HepG2 (cell line): ENCODE data around the gene BIRC6. TPM values are rescaled to one million over a fixed set of nuclear protein-coding genes. Genes with fewer than 3 reads are reported as not detected.

ENCODE experiments used
- AHDC1 ChIP-seq: sonication (generic); formaldehyde crosslinking; IDR thresholded peaks from 2 replicates; pipeline ENCODE4 v1.5.1; 2020; ENCODE audit warnings: mild to moderate bottlenecking, missing genetic modification reagents, borderline replicate concordance
- ELF3 ChIP-seq: IDR thresholded peaks from 2 replicates; pipeline ENCODE4 v1.6.1; 2016; ENCODE audit warnings: missing genetic modification reagents, missing compliant biosample characterization
- FOXK2 ChIP-seq: fragments of 450-650 bp; IDR thresholded peaks from 2 replicates; pipeline ENCODE4 v1.6.1; 2016
- IKZF5 ChIP-seq: IDR thresholded peaks from 2 replicates; pipeline ENCODE4 v1.6.1; 2018; ENCODE audit warnings: missing genetic modification reagents, mild to moderate bottlenecking, missing compliant biosample characterization
- LCORL ChIP-seq, 2 experiments: fragments of 450-650 bp in 1 of 2; sonication (generic) in 1 of 2; formaldehyde crosslinking in 1 of 2; IDR thresholded peaks; 2 replicates each; pipeline versions ENCODE4 v1.5.0 to v1.6.1; 2017 to 2020; ENCODE audit warnings: antibody characterized with exemption in 1 of 2, missing genetic modification reagents in 1 of 2
- MAFK ChIP-seq, 2 experiments: IDR thresholded peaks in 1 of 2; conservative IDR thresholded peaks in 1 of 2; 2 replicates each; pipeline ENCODE4 v1.6.1; 2011; ENCODE audit warnings: improper control_type of control experiment in 2 of 2, low read length in 2 of 2
- MIXL1 ChIP-seq: IDR thresholded peaks from 2 replicates; pipeline ENCODE4 v1.6.1; 2016
- MTF2 ChIP-seq: sonication (generic); formaldehyde crosslinking; IDR thresholded peaks from 2 replicates; pipeline ENCODE4 v1.5.0; 2020; ENCODE audit warnings: missing genetic modification reagents, borderline replicate concordance
- NCOA2 ChIP-seq: sonication (generic); formaldehyde crosslinking; IDR thresholded peaks from 2 replicates; pipeline ENCODE4 v1.8.0; 2022; ENCODE audit warnings: inconsistent platforms
- RELA ChIP-seq: sonication (generic); formaldehyde crosslinking; IDR thresholded peaks from 2 replicates; pipeline ENCODE4 v1.4.0; 2020; ENCODE audit warnings: missing genetic modification reagents
- SKI ChIP-seq: fragments of 450-650 bp; IDR thresholded peaks from one replicate; pipeline ENCODE4 v1.6.1; 2018; ENCODE audit warnings: mild to moderate bottlenecking; ENCODE audit not compliant: partially characterized antibody
- SRSF4 ChIP-seq: fragments of 200-400 bp; formaldehyde crosslinking; IDR thresholded peaks from one replicate; pipeline ENCODE4 v1.6.1; 2018; ENCODE audit warnings: mild to moderate bottlenecking, low read depth, low read length, moderate library complexity; ENCODE audit not compliant: poor library complexity, severe bottlenecking
- SUZ12 ChIP-seq: fragments of 150-350 bp; IDR thresholded peaks from 2 replicates; pipeline ENCODE4 v1.6.1; 2014; ENCODE audit warnings: low read depth, low read length
- ZFP36L1 ChIP-seq: sonication (generic); formaldehyde crosslinking; IDR thresholded peaks from 2 replicates; pipeline ENCODE4 v1.8.0; 2022; ENCODE audit warnings: mild to moderate bottlenecking, missing genetic modification reagents, moderate library complexity
- ZNF207 ChIP-seq: fragments of 450-650 bp; IDR thresholded peaks from 2 replicates; pipeline ENCODE4 v1.6.1; 2016; ENCODE audit warnings: antibody characterized with exemption, borderline replicate concordance
- ZNF282 ChIP-seq: fragments of 450-650 bp; IDR thresholded peaks from 2 replicates; pipeline ENCODE4 v1.6.1; 2018; ENCODE audit not compliant: partially characterized antibody
- ZNF292 ChIP-seq: sonication (generic); formaldehyde crosslinking; IDR thresholded peaks from 2 replicates; pipeline ENCODE4 v1.8.1; 2022; ENCODE audit warnings: mild to moderate bottlenecking, low read depth, missing genetic modification reagents, borderline replicate concordance
- ZNF3 ChIP-seq: IDR thresholded peaks from 2 replicates; pipeline ENCODE4 v1.7.0; 2017; ENCODE audit warnings: inconsistent platforms
- ZNF329 ChIP-seq: sonication (generic); formaldehyde crosslinking; IDR thresholded peaks from 2 replicates; pipeline ENCODE4 v1.9.0; 2021; ENCODE audit warnings: low read depth, mild to moderate bottlenecking, missing genetic modification reagents
- ZNF337 ChIP-seq: sonication (generic); formaldehyde crosslinking; IDR thresholded peaks from 2 replicates; pipeline ENCODE4 v1.5.1; 2020; ENCODE audit warnings: missing genetic modification reagents, low read depth, mild to moderate bottlenecking, borderline replicate concordance
- ZNF562 ChIP-seq: sonication (generic); formaldehyde crosslinking; IDR thresholded peaks from 2 replicates; pipeline ENCODE4 v1.8.0; 2022; ENCODE audit warnings: missing genetic modification reagents, borderline replicate concordance
- ZNF629 ChIP-seq: sonication (generic); formaldehyde crosslinking; conservative IDR thresholded peaks from 2 replicates; pipeline ENCODE4 v1.5.0; 2020; ENCODE audit warnings: missing genetic modification reagents
- ZNF883 ChIP-seq: sonication (generic); formaldehyde crosslinking; IDR thresholded peaks from 2 replicates; pipeline ENCODE4 v1.5.1; 2020; ENCODE audit warnings: mild to moderate bottlenecking, missing genetic modification reagents; ENCODE audit errors: not compliant biosample characterization
- polyA plus RNA-seq, 8 experiments: library from polyadenylated mRNA; depleted of rRNA in 3 of 8; stranded (reverse) in 7 of 8; unstranded in 1 of 8; fragments of >200 nt; fragmentation: Illumina TruSeq in 4 of 8; extraction: Trizol in 4 of 8; gene quantifications; 2 replicates each; pipeline versions ENCODE4 v1.2.1 to v1.2.3, GENCODE V29; 2011 to 2016; ENCODE audit warnings: low read depth in 4 of 8, missing spikeins in 1 of 8, mixed read lengths in 1 of 8; ENCODE audit not compliant: insufficient read depth in 1 of 8
- total RNA-seq, 5 experiments: library from RNA; depleted of rRNA; stranded (reverse); fragments of >200 nt; fragmentation: Illumina TruSeq; extraction: Trizol; gene quantifications; 2 replicates each; pipeline ENCODE4 v1.2.3, GENCODE V29; 2016; ENCODE audit warnings: low read depth in 1 of 5

The BIRC6 gene
- total and polyA plus RNA-seq, 2 of the 13 experiments (the other 11 are each of a cell fraction or from before 2014, with no cell fraction given), result 65.6 to 120 TPM

GRCh38 chr2:32357318-32358110, 691 bp downstream of the BIRC6 start (continued):
- TF ChIP-seq ZFP36L1 (CRISPR knock-in tag), result no peak
- TF ChIP-seq ZNF337, result no peak
- no peak for TF ChIP-seq ZNF282
- TF ChIP-seq MIXL1 (CRISPR knock-in tag), result no peak
- TF ChIP-seq IKZF5, result no peak; the same call in 1 of the 2 replicates
- TF ChIP-seq MAFK (conservative IDR thresholded peaks at IDR 0.05 in 1 of 2, IDR thresholded peaks at IDR 0.05 in 1 of 2; ENCODE audit: low read length in 2 of 2), result no peak
- TF ChIP-seq ELF3 (CRISPR knock-in tag), result no peak
- no peak; the same call in 1 of the 2 replicates for TF ChIP-seq NCOA2 (CRISPR knock-in tag)
- no peak for TF ChIP-seq ZNF562 (CRISPR knock-in tag)
- TF ChIP-seq ZNF3, result no peak
- no peak; the same call in 1 of the 2 replicates for TF ChIP-seq ZNF329 (CRISPR knock-in tag)
- TF ChIP-seq ZNF629 (CRISPR knock-in tag), result no peak
- no peak for TF ChIP-seq FOXK2
- no peak for TF ChIP-seq SUZ12
- no peak for TF ChIP-seq ZNF207
- no peak; the same call in 1 of the 2 replicates for TF ChIP-seq AHDC1
- no peak for TF ChIP-seq SKI
- no peak for TF ChIP-seq RELA
- TF ChIP-seq LCORL (IDR thresholded peaks at IDR 0.05), result no peak
- TF ChIP-seq LCORL (CRISPR knock-in tag; IDR thresholded peaks at IDR 0.05), result no peak
- no peak for TF ChIP-seq ZNF883
- TF ChIP-seq ZNF292 (CRISPR knock-in tag), result no peak; the same call in 1 of the 2 replicates
- no peak for TF ChIP-seq MTF2
- TF ChIP-seq SRSF4, result no peak
